Stimulated activated CD4-positive, alpha-beta T cell treated with anti-CD3 and anti-CD28 coated beads, Interleukin-15, amount 100 ng/mL, for 1 hour (primary cell): ENCODE results near the gene RAP2B.
"Not testable (repeated sequence)": the region's sequence is repeated elsewhere in the genome, so short reads cannot be mapped to it uniquely, and the experiment has no call there.

Experiments
- DNase-seq, 2 donors: peaks; one replicate each; pipeline ENCODE4 v3.0.0-alpha.2; 2020; ENCODE audit warnings: low read depth in 1 of 2, low spot score in 1 of 2

The RAP2B gene

DNA sequence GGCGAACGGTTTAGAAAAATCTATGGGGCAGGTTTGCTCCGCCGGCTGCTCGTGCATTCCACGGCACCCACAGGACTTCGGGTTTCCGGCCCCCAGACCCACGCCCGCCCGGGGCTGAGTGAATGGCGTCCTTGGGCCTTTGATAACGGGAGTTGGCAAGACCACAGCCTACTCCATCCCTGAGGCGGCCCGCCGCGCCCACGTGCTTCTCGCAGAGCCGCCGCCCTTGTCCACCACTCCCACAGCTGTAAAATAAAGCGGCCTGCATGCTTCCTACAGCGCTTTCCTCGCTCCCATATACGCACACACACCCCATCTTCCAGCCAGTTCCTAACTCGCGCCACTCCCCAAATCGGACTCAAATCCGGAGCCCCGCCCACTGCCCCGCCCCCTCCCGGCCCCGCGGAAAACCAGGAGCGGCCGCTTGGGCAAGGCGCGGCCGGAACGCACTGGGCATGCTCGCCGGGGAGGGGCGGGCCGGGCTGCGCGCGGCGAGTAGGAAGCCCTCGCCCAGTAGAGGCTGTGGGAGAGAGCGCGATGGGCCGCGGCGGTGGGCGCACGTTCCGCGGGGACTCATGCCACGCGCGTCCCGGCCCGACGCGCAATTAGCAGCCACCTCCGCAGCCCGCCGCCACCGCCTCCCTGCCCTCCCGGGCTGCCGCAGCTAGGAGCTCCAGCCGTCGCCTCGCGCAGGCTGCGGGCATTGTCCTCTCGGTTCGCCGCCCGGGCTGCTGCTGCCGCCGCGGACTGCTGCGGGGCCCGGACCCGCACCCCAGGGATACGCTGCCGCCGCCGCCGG is at the start of gene RAP2B:
Gene RAP2B, plus strand, starts transcription at position 513 of the 799 bp plus-strand sequence. CDS start 468 bp downstream, outside the sequence.
- peak; percentile 88 to 98 for DNase-seq

- DNase-seq = no peak
Observed at GRCh38 chr3:153113541-153113940, 48.5 kb upstream of the RAP2B start.

DNA sequence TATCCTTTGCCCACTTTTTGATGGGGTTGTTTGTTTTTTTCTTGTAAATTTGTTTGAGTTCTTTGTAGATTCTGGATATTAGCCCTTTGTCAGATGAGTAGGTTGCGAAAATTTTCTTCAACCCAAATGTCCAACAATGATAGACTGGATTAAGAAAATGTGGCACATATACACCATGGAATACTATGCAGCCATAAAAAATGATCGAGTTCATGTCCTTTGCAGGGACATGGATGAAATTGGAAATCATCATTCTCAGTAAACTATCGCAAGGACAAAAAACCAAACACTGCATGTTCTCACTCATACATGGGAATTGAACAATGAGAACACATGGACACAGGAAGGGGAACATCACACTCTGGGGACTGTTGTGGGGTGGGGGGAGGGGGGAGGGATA is 47.8 kb upstream of the RAP2B start:
- not testable (repeated sequence) for DNase-seq

DNA sequence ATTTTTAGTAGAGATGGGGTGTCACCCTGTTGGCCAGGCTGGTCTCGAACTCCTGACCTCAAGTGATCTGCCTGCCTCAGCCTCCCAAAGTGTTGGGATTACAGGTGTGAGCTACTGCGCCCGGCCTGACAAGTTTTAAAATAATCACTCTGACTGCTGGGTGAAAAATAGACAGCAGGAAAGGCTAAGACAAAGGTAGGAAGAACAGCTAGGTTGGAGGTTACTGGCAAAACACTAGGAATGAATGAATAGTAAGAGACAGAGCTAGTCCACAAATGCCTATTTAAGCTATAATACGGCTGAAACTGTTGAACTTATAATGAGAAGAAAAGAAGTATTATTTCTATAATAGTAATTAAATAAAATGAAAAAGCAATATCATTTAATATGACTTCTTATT is 46.7 kb upstream of the RAP2B start:
- DNase-seq = no peak

GRCh38 chr3:153127788-153128187 is 34.2 kb upstream of the RAP2B start:
- DNase-seq = no peak

DNA sequence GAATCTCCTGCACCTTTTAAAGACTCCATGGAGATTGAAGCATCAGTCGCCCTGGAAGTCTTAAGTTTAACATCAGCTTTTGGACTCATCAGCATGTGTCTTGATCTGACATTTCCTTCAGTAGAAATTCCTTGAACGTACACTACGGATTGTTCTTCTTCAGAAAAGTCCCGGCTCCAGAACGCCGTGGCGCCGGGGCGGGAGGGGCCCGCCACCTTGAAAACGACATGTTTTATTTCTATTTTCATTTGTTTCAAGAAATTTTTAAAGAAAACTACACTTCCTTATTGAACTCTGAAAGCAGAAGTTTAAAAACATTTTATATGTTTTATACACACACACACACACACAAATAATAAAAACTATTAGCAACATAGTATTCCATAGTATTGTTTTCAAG is 32.6 kb upstream of the RAP2B start:
- no peak for DNase-seq

- DNase-seq = no peak
Observed at GRCh38 chr3:153129866-153130265, 32.2 kb upstream of the RAP2B start.

- DNase-seq = no peak
Observed at GRCh38 chr3:153130312-153130977, 31.6 kb upstream of the RAP2B start.

DNA sequence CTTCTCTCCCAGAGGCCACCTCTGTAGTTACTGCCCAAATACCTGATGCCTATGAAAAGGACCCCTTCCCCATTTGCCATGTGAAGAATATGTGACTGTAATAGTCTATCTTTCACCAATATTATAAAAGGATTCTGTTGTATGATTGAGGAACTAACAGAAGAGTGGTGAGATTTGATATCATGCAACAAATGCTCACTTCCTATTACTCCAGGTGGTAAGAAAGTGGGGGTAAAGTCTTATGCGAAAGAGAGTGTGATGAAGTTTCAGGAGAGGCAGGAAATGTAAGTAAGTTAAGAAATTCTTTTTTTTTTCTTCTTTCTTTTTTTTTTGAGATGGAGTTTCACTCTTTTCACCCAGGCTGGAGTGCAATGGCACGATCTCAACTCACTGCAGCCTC is 24.4 kb upstream of the RAP2B start:
- DNase-seq = no peak

DNA sequence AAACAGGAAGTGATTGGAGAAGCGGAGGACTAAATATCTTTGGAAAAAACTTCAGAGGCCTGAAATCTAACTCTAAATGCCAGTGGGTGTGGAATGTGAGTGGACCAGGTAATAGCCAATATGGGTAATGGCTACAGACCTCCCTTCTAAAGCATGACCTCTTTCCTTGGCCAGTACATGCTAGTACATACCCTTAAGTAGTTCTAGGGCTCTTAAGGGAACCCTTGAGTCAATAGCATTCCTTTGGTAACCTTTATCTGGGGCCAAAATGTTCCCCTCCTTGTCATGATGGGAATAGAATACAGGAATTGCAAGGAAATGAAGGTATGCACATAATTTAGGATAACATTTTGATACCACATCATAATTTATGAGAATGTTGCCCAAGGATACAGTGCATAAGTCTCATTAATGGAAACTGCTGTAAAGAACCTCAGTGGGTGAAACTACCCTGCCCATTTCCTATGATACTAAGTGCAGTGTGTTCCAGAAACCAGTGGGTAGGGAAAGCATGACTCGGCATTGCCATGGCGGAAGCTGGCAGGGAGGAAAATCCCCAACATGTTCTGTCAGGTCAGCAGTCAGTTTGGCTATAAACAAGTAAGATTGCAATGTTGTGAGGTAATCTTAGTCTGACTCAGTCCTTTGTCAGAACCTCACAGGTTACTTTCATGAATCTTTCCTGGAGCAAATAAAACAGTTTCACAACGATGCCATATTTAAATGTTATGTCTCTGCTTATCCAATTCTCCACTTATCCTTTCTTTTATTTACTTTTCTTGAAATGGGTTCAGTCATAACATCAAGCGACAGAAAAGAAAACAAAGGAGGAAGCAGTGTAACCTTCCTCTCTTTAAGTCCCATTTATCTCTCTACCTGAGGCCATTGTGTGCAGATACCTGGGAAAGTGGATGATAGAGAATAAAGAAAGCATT is 23.5 kb upstream of the RAP2B start:
- DNase-seq = peak in 1 of 2 donors; percentile 21

DNA sequence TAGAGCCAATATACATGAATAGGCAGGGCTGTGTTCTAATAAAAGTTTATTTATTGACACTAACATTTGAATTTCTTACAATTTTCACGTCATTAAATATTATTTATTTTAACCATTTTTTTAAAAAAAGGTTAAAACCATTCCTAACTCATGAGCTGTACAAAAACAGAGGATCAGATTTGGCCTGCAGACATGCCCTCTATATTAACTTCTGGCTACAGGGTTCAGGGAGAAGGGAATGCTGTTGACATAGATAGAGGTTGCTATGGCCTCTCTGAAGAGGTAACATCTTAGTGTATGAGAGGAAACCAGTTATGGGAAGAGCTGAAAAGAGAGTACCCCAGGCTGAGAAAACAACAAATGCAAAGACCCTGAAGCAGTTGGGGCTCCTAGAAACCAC is 19.1 kb upstream of the RAP2B start:
- DNase-seq = no peak

DNA sequence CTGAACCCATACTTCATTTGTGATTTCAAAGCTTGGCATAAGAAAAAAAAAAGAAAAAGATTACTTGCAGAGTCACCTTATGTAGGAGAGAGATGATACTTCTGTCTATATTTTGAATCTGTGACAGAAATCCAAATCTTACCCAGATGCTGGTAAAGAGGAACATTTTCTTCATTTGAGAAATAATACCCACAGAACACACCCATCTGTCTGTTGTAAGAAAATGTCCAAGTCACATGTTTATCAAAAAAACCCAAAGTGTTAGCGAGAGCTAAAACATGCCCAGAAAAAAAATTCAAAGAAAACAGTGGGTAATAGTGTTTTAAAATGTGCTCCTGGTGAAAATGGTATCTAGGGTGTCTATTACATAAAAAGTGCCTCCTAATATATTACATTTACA is 18.0 kb upstream of the RAP2B start:
- no peak for DNase-seq

DNA sequence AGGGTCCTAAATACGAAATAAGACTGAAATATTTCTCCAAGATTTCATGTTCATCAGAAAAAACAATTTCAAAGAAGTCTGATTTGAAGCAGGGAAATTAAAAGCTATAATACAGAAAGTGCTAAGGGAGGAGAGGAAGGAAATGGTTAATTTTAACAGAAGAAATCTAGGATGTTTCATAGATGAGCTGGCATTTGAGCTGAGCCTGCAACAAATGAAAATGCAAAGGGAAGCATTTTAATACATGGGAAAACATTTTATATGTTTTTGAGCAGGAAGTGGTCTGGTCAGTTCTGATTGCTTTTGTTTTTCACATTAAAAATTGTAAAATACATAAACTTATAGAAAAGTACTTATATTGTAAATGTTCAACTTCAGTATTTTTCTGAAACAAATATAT is 17.2 kb upstream of the RAP2B start:
- DNase-seq = no peak

DNA sequence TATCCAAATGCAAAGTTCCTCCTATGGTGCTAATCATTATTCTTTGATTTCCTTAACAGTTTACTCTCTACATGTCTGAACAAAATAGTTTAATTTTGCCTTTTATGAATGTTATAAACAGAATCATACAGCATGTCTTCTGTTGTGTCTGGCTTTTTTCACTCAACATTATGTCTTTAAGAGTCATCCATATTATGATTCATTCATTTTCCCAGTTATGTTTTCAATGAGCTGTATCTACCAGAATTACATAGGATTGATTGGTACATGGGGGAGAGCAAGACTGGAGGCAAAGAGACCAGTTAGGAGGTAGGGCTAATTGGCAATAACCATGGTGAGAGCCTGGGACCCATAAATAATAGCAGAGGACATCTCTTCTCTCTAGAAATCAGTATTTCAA is 16.6 kb upstream of the RAP2B start:
- no peak for DNase-seq

- no peak for DNase-seq
Observed at GRCh38 chr3:153146191-153147053, 15.6 kb upstream of the RAP2B start.

DNA sequence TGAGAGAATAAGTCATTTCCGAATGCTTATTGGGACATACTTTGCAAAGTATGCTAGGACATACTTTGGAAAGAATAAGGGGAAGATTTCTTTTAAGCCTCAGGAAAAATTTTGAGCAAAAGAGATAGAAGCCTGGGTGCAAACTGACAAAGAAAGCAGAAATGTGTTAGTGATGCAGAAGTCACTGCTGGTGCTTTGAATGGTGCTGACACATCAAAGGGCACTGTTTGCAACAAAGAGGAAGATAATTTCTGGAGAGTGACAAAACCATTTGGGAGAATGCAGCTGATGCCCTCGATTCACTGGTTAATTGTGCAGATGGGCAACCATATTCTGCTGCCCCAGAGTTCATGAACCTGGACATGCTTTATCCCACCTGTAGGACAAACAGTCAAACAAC is 11.0 kb upstream of the RAP2B start:
- no peak for DNase-seq

GRCh38 chr3:153155786-153156185 is 6.2 kb upstream of the RAP2B start:
- DNase-seq = not testable (repeated sequence)

GRCh38 chr3:153158189-153158588 is 3.8 kb upstream of the RAP2B start:
- DNase-seq = no peak

- DNase-seq = no peak
Observed at GRCh38 chr3:153158961-153159735, 2.9 kb upstream of the RAP2B start.
